ENCODE data around the gene HERC2.

The HERC2 gene

GRCh38 chr15:28114114-28114455 is 207.9 kb downstream of the HERC2 start:
- TF ChIP-seq POLR2AphosphoS5 (IDR thresholded peaks at IDR 0.05; ENCODE audit: low read depth, low read length): no peak

DNA sequence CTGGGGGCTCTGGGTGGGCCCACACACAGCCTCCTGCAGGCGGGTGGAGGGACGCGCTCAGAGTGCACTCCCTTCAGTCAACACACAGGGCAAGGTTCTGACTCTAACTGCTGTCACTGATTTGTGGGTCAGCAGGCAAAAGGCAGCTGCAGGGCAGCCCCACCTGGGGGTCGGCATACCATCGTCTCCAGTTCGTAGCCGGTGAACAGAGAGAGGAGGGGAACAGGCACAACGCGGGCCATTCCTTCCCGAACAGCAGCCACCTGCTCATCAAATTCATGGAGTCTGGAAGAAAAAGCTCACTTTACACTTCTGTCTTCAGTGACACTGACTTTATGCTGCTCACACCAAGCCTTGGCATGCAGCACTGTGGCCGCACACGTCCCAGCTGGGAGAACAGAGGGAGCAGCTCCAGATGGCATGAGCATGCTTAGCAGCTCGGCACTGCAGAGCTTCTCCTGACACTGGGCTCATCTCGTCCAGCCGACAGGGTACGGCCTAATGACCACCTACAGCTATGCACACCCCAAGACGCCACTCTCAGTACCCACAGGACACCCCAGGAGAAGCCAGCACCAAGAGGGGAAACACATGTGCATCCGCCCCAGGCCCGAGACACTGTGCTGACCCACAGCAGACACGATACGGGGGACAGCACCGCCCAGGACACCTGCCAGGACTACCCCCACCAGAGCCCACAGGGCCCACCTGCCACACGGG is 208.4 kb downstream of the HERC2 start:
- no peak for TF ChIP-seq POLR2AphosphoS5 (IDR thresholded peaks at IDR 0.05; ENCODE audit: low read depth, low read length)
- no peak for TF ChIP-seq REST (IDR thresholded peaks at IDR 0.05; ENCODE audit: insufficient read depth in 1 of 2, low read depth in 2 of 2, low read length in 2 of 2)
- no peak for TF ChIP-seq FOXP2 (optimal IDR thresholded peaks at IDR 0.05; ENCODE audit: borderline replicate concordance, extremely low read depth, extremely low read length, insufficient read depth)
- TF ChIP-seq TAF1 (IDR thresholded peaks at IDR 0.05; ENCODE audit: borderline replicate concordance, insufficient read depth, low read length): no peak
- TF ChIP-seq SIN3A (IDR thresholded peaks at IDR 0.05; ENCODE audit: borderline replicate concordance, insufficient read depth, low read length): no peak

DNA sequence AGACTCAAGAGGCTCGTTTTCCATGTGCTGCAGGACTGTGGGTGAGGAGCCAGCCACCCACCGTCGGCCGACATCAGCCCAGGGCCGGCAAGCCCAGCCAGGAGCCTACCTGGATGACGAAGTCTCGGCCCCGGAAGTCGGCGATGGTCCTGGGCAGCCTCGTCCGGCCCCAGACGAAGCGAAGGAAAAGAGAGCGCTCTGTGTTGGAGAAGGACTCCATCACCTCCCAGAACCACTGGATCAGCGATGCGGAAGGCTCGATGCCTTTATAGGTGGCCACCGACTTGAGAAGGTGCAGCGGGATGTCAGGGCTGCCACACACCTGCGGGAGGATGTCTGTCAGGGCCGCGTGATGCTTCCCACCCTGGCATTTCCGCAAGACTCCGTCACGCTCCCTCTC is 209.0 kb downstream of the HERC2 start:
- TF ChIP-seq TAF1 (IDR thresholded peaks at IDR 0.05; ENCODE audit: borderline replicate concordance, insufficient read depth, low read length) (no peak), FOXP2 (optimal IDR thresholded peaks at IDR 0.05; ENCODE audit: borderline replicate concordance, extremely low read depth, extremely low read length, insufficient read depth) (no peak), REST (IDR thresholded peaks at IDR 0.05; ENCODE audit: insufficient read depth in 1 of 2, low read depth in 2 of 2, low read length in 2 of 2) (no peak), SIN3A (IDR thresholded peaks at IDR 0.05; ENCODE audit: borderline replicate concordance, insufficient read depth, low read length) (no peak), POLR2AphosphoS5 (IDR thresholded peaks at IDR 0.05; ENCODE audit: low read depth, low read length) (no peak)

GRCh38 chr15:28112101-28112760 is 209.7 kb downstream of the HERC2 start:
- TF ChIP-seq POLR2AphosphoS5 (IDR thresholded peaks at IDR 0.05; ENCODE audit: low read depth, low read length): no peak
- TF ChIP-seq REST (IDR thresholded peaks at IDR 0.05; ENCODE audit: insufficient read depth in 1 of 2, low read depth in 2 of 2, low read length in 2 of 2): no peak
- no peak for TF ChIP-seq SIN3A (IDR thresholded peaks at IDR 0.05; ENCODE audit: borderline replicate concordance, insufficient read depth, low read length)
- no peak for TF ChIP-seq FOXP2 (optimal IDR thresholded peaks at IDR 0.05; ENCODE audit: borderline replicate concordance, extremely low read depth, extremely low read length, insufficient read depth)
- no peak for TF ChIP-seq TAF1 (IDR thresholded peaks at IDR 0.05; ENCODE audit: borderline replicate concordance, insufficient read depth, low read length)

DNA sequence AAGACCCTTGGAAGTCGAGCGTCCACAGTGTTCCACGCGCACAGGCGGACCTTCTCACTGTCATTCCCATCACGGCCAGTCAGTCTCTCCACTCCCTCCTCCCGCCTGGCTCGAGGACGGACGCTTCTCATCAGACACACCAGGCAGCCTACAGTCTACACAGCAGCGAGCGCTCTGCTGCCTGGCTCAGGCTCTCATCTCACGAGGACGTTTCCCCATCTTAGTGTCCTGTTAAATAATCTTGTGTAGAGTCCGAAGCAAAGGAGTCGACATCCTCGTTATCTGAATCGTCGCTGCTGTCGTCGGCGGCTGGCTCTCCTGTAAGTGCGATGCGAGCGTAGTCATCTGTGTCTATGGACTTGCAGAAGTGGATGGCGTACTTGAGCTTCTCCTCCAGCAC is 210.4 kb downstream of the HERC2 start:
- TF ChIP-seq FOXP2 (optimal IDR thresholded peaks at IDR 0.05; ENCODE audit: borderline replicate concordance, extremely low read depth, extremely low read length, insufficient read depth) (no peak), SIN3A (IDR thresholded peaks at IDR 0.05; ENCODE audit: borderline replicate concordance, insufficient read depth, low read length) (no peak), POLR2AphosphoS5 (IDR thresholded peaks at IDR 0.05; ENCODE audit: low read depth, low read length) (no peak), TAF1 (IDR thresholded peaks at IDR 0.05; ENCODE audit: borderline replicate concordance, insufficient read depth, low read length) (no peak), REST (IDR thresholded peaks at IDR 0.05; ENCODE audit: insufficient read depth in 1 of 2, low read depth in 2 of 2, low read length in 2 of 2) (no peak)

Measured in PFSK-1 (cell line).